Activated CD8-positive, alpha-beta memory T cell treated with anti-CD3 and anti-CD28 coated beads for 1 hour (primary cell): Measurements from ENCODE around the gene BPIFA3.
"Not testable (repeated sequence)": the region's sequence is repeated elsewhere in the genome, so short reads cannot be mapped to it uniquely, and the experiment has no call there.

Source experiments
- DNase-seq, 2 donors: peaks; one replicate each; pipeline ENCODE4 v3.0.0-alpha.2; 2020; ENCODE audit warnings: low read depth in 1 of 2; ENCODE audit errors: extremely low read depth in 1 of 2

The BPIFA3 gene

DNA sequence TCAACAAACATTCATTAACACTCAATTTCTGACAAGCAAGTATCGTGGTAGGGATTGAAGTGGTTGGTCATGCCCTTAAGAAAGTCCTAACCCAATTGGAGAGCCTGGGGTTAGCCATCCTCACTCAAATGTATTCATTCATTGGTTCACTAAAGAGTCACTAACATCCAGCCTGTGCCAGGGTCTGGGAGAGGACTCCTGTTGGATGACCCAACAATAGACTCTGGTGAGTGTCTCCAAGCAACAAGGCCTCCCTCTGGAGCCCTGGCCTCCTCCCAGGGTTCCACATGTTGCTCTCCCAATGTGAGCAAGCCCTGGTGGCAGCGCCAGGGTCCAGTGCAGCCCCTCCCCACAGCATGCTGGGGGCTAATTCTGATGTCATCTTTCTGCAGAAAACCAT, at the start of gene BPIFA3:
Gene BPIFA3 (plus strand): TSS at position 301 of the 400 bp plus-strand sequence. CDS start 185 bp downstream, outside the sequence.
- no peak for DNase-seq

DNA sequence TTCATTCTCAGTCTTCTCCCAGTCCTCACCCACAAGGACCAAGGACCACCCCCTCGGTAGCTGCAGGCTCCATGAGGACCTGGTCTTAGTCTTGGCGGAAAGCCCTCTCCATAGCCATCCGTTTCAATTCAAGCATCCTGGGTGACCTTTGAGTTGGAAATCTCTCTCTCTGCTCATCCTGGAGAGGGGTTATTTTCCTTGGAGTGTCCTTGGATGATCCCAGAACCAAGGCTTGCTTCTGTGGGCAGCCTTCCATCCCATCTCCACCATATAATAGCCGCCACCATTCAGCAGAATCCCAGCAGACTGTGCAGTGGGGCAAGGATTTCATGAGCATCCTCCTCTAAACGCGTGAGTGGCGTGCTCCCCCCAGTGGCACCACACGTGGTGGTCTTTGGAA, 49.3 kb upstream of the BPIFA3 start, which contains the start of gene BPIFA2:
Gene BPIFA2 (plus strand): TSS at position 301 of the 400 bp plus-strand sequence. CDS start 987 bp downstream, outside the sequence.
- DNase-seq: no peak

DNA sequence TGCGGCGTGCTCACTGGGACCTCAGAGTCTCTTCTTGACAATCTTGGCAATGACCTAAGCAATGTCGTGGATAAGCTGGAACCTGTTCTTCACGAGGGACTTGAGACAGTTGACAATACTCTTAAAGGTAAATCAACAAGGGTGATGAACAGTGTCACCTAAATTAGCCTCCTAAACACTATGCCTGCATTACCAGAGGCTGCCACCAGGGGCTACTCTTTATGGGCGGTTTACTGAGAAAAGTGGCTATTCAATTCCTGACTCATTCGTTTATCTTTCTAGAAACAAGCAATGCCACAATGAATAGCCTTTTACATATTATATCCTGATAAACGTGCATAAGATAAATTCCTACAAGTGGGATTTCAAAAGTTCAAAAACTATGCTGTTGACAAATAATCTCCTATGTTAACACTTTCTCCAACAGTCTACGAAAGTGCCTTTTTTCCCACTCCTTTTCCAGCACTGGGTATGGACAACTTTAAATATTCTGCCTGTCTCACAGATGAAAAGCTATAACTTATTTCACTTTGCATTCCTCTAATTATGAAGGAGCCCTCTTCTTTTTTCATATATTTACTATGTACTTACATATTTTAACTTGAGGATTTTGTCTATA, 47.9 kb upstream of the BPIFA3 start:
- DNase-seq: no peak

DNA sequence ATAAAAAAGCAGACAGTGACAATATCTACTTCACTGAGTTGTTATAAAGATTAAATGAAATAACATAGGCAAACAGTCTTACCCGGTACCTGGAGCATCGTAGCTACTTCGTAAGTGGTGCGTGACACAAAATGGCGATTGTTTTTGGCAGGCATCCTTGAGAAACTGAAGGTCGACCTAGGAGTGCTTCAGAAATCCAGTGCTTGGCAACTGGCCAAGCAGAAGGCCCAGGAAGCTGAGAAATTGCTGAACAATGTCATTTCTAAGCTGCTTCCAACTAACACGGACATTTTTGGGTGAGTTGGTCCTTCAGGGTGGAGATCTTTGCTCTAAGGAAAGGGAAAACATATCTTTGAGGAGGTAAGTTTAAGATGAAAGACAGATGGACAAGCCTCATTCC, 44.4 kb upstream of the BPIFA3 start:
- DNase-seq: no peak

DNA sequence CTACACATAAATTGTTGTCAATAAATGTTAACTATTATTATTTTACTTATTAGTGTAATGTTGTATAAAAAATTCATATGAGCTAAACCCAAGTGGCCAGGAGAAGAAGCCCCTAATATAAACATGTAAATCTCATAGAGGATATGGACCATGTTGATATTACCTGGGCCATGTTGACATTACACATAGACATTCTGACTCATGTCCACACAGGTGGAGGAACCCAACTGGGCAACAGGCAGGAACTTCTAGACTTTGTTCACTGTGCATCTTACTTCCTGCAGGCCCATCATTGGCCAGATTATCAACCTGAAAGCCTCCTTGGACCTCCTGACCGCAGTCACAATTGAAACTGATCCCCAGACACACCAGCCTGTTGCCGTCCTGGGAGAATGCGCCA, 42.0 kb upstream of the BPIFA3 start:
- DNase-seq: no peak

- DNase-seq: no peak
Measured at GRCh38 chr20:33176101-33176500, 41.1 kb upstream of the BPIFA3 start.

DNA sequence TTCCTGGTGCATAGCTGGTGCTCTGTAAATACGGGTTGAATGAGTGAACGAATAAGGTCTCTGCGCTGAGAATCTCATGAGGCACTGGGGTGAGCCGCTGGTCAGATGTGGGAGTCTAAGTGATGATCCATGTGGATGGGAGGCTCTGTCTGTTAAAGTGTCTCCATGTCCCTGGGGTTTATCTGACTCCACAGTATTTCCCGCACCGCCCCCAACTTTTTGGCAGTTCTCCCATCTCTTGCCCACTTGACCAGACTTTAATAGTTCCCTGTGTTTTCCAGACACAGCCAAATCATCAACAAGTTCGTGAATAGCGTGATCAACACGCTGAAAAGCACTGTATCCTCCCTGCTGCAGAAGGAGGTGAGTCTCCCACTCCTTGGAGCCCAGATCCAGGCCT, 39.3 kb upstream of the BPIFA3 start:
- DNase-seq: no peak

DNA sequence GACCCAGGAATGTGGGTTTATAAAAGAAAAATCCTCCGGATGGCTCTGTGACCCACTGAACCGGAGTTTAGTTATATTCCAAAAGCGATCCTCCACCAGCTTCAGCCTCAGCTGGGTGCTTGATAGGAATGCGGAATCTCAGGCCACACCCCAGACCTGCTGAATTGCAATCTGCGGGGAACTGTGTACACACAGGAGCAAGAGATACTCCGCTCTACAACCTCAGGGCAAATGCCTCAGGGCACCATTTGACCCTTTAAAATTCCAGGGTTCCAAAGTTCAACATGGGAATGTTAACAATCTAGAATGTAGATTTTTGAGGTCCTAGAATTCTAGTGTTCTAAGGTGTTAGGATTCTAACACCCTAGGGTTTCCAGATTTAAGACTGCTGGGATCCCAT, 38.4 kb upstream of the BPIFA3 start:
- DNase-seq: no peak

DNA sequence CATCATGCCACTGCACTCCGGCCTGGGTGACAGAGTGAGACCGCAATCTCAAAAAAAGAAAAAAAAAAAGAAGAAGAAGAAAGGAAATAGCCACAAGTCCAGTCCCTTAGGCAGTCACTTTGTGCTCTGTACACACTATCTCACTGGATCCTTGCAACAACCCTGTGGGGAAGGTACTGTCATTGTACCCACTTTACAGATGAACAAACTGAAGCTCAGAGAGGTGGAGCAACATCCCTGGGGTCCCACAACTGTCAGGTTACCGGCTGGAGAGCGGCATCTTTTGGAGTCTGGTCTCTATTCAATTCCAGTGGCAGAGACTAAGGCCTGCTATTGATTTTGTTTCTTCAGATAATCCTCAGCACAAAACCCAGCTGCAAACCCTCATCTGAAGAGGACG, 37.0 kb upstream of the BPIFA3 start:
- no peak for DNase-seq

DNA sequence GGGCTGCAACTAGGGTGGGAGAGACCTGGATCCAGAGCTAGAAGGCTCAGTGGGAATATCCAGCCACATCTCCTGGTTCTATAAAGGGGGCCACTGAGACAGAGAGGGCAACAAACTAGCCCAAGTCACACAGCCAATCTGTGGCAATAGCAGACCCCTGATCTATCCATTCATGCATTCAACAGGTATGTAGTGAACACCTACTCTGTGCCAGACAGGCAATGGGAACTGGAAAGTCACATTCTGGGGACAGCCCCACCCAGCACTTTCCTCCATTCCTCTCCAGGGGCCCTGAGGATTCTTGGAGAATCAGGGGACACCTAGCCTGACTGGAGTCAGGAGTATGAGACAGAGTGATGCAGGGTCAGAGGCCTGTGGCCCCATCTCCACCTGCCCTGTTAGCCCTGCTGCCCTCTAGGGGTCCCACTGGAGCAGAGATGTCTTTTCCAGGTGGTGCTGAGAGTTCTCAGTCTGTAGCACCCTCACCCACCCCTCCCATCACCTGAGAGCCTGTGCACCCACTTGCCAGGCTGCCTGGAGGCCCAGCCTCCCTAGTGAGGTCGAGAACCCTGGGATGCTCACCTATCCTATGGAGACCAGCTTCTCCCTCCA, 35.6 kb upstream of the BPIFA3 start:
- DNase-seq: no peak

- DNase-seq: no peak
Measured at GRCh38 chr20:33183312-33183711, 33.8 kb upstream of the BPIFA3 start.

- DNase-seq: not testable (repeated sequence)
Measured at GRCh38 chr20:33185031-33185590, 32.0 kb upstream of the BPIFA3 start.

DNA sequence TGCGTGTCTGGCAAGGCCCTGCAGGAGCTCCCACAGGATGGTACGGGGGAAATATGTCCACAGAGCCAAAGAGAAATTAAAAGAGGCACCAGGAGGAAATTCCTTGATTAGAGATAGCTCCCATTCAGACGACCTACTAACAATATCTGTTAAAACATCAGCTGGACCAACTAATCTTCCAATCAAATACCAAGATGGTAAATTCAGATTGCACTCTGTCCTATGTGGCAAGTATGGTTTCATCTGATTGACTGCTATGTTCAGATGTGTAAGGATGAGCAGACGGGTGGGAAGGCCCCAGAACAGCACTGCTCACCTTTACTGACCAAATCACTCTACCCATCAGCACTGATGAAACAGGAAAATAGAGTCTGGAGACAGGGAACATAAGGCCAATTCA, 29.7 kb upstream of the BPIFA3 start:
- no peak for DNase-seq

GRCh38 chr20:33188421-33188820, 28.7 kb upstream of the BPIFA3 start:
- no peak for DNase-seq

DNA sequence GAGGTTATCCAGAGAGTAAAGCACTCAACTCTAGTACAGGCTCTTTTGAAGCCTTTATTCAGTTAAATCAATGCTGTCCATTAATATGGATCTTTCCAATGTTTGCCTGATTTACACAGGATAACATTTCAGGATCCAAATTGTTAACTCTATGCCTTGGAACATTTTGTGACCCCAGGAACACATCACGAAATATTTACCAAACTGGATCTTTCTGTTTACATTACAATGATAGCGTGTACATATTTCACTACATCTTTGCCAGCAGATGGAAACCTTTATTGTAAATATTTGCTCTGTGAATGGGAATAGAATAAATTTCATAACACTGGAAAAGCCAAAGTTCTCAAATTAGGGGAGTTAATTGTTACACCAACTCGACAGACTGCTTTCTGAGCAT, 25.7 kb upstream of the BPIFA3 start:
- DNase-seq: no peak

GRCh38 chr20:33191955-33192354, 25.2 kb upstream of the BPIFA3 start:
- DNase-seq: no peak

- DNase-seq: no peak
Measured at GRCh38 chr20:33192912-33193501, 24.1 kb upstream of the BPIFA3 start.

- no peak for DNase-seq
Measured at GRCh38 chr20:33199026-33199425, 18.1 kb upstream of the BPIFA3 start.

GRCh38 chr20:33202451-33202850, 14.7 kb upstream of the BPIFA3 start:
- no peak for DNase-seq

GRCh38 chr20:33203444-33203843, 13.7 kb upstream of the BPIFA3 start:
- DNase-seq: no peak

GRCh38 chr20:33209789-33210188, 7.4 kb upstream of the BPIFA3 start:
- peak in 1 of 2 donors; percentile 13 for DNase-seq

DNA sequence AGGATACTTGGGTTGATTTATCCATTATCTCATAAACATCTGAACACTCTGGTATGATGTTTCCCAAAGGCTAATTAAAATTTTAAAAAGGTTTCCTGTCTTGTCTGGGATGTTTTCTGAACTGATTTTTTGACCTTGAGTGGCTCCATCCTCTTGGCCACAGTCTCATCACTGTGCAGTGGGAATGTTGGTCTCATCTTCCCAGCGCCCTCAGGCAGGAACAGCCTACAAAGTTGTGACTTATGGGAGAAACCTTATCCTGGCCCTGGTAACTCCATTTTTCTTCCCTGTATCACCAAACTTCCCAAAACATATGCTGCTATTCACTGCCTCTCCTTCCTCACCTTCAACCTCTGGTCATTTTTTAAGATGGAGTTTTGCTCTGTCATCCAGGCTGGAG, 6.8 kb upstream of the BPIFA3 start:
- DNase-seq: no peak
